Measurements from ENCODE around the gene SRPK2.

DNA sequence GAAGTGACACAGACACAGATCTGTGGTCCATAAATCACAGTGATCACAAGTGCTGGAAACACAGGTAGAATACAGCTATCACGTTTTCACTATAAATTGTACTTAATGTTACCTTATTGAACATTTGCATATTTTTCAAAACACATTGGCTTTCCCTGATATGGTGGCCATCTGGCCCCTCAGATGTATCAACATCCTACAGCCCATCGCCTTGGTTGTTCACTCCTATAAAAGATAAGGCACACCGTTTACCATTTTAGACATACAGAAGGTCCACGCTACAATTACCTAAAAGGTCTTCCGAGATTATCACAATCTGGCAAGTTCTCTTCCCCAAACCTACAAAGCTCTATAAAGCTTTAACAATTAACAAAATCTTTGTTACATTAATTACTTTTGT is 91.4 kb downstream of the SRPK2 start:
- TF ChIP-seq, protein P1, sequence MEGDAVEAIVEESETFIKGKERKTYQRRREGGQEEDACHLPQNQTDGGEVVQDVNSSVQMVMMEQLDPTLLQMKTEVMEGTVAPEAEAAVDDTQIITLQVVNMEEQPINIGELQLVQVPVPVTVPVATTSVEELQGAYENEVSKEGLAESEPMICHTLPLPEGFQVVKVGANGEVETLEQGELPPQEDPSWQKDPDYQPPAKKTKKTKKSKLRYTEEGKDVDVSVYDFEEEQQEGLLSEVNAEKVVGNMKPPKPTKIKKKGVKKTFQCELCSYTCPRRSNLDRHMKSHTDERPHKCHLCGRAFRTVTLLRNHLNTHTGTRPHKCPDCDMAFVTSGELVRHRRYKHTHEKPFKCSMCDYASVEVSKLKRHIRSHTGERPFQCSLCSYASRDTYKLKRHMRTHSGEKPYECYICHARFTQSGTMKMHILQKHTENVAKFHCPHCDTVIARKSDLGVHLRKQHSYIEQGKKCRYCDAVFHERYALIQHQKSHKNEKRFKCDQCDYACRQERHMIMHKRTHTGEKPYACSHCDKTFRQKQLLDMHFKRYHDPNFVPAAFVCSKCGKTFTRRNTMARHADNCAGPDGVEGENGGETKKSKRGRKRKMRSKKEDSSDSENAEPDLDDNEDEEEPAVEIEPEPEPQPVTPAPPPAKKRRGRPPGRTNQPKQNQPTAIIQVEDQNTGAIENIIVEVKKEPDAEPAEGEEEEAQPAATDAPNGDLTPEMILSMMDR (IDR thresholded peaks at IDR 0.05; ENCODE audit: poor library complexity, severe bottlenecking): no peak
- TF ChIP-seq RAD21 (conservative IDR thresholded peaks at IDR 0.05): no peak

Data from neural cell (in vitro differentiated cells).